H7 (cell line): ENCODE measurements around the gene TSPAN9. TPM values are rescaled to one million over a fixed set of nuclear protein-coding genes. Genes with fewer than 3 reads are reported as not detected.

Experiments used
- DNase-seq: peaks from one replicate; pipeline ENCODE4 v3.0.0; 2012
- H3K27me3 ChIP-seq: 2 replicates; pipeline ENCODE4 v1.6.0; 2011; ENCODE audit warnings: mild to moderate bottlenecking, low read length; ENCODE audit not compliant: control insufficient read depth, insufficient read depth
- H3K36me3 ChIP-seq: replicated peaks from 2 replicates; pipeline ENCODE4 v1.5.1; 2011; ENCODE audit warnings: low read length; ENCODE audit not compliant: control insufficient read depth, insufficient read depth
- H3K4me3 ChIP-seq: 2 replicates; pipeline ENCODE4 v1.5.1; 2011; ENCODE audit warnings: low read depth, mild to moderate bottlenecking, control low read depth, low read length, moderate library complexity; ENCODE audit not compliant: insufficient read depth
- total RNA-seq: library from RNA; depleted of rRNA; stranded (reverse); fragments of >200 nt; shearing (Covaris generic); gene quantifications from 2 replicates; pipeline ENCODE4 v1.2.3, GENCODE V29; 2014

Gene TSPAN9
- total RNA-seq, 1 experiment from 2014 or later: 22.4 TPM

DNA sequence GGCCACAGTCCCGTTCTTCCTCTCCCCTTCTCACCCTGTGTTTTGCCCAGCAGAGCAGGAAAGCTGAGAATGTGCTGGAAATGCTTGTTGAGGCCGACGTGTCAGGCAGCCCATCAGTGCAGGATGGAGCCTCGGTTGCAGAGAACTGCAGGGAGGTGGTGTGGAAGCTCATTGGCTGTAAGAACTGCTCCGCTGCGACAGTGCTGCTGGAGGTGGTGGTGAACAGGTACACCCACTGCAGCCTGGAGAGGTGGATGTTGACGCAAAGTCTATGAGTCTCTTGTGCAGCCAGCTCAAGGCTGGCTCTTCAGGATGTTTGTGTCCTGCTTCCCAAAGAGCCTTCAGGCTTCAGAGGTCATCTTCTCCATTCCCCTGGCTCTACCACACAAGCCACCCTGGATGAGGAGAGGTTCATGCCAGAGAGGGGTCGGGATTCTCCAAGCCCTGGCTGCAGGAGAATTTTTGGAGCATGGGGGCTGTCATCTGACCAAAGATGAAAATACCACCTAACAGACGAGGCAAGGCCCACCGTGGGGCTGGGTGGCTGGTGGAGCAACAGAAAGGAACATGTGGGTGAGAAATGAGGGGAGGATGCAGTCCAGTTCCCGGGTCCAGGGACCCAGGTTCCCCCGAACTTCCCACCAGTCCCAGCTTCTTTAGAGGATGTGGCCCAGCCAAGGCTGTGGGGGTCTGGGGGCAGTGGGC lies 239.7 kb downstream of the TSPAN9 start:
- DNase-seq: no peak
- H3K4me3 ChIP-seq: no peak overlapping the region
- H3K36me3 ChIP-seq: no peaks in the 10 kb centered on the region
- H3K27me3 ChIP-seq: no peaks in the 10 kb centered on the region; the same call in 1 of the 2 replicates

DNA sequence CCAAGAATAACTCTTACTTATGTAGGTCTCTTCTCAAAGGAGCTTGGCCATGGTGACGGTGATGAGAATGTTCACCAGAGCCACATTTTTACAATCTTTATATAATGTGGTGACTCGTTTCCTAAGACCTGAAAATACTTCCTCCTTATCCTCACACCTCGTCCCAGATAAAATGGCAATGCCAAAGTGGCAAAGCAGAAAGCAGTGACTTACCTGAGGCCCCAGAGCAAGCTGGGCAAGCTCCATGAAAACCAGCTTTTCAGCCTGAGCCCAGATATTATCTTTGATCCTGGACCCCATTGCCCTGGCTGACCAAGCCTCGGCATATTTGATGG lies 240.3 kb downstream of the TSPAN9 start:
- no peak for DNase-seq
- H3K27me3 ChIP-seq: no peaks in the 10 kb centered on the region
- no peaks in the 10 kb centered on the region for H3K36me3 ChIP-seq
- no peak overlapping the region for H3K4me3 ChIP-seq

DNA sequence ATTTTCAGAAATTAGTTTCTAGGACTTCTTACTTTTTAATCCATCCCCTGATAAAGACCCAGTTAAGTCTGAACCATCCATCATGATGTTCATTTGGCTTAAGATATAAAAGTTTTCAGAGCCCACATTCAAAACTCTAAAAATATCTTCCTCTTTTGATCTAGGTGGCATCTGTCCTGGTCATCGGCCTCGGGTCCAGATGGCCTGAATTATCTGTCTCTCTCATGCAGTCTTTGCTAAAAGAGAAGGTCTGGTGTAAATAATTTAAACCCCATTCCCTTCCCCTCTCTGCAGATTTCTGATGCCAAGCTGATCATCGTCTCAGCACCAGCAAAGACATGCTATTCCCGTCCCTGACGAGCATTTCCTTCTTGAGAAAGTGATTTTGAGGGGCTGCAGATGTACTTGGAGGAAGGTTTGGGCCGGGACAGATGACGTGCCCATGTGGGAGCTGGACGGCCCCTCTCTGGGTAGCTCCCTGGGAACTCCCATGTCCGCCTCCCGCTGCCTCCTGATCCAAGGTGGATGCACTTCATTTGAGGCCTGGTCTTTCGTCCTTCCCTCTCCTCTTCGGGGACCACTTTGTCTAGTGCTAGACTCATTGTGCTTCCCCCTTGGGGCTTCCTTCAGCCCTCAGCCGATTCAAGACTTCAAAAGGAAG lies 240.8 kb downstream of the TSPAN9 start:
- Histone ChIP-seq H3K36me3 (no peaks in the 10 kb centered on the region), H3K4me3 (no peak overlapping the region), H3K27me3 (no peaks in the 10 kb centered on the region)
- DNase-seq: no peak

DNA sequence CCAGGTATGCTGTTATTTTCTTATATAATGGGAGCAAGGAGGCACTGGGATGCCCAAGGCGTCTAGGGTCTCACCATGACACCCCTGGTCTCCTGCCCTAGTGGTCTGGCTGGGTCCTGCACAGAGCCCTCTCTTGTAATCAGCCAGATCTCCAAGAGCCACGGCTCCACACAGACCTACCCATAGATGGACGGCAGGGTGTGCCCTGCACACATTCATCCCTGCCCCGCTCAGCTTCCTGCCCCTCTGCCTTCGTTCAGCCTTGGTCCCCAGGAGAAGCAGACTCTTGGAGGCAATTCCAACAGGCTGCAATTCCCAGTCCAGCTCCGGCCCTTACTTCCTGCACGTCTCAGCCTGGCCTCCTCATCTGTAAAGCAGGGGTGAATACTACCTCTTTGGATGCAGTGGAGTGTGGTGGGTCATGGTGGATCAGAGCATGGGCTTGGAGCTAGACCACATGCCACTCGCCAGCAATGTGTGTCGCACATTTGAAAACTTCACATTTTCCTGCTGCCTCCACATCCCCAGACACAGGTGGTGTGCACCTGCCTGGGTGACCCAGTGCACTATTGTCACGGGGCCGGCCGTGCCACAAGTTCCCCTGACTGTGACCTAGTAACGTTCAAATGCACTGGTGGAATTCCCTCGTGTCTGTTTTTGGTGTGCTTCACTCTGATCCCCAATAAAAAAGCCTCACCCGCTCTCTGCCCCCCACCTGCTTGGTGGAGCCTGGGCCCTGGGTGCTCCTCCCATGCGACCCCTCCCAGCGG lies 242.7 kb downstream of the TSPAN9 start:
- no peak overlapping the region for H3K4me3 ChIP-seq
- no peaks in the 10 kb centered on the region for H3K36me3 ChIP-seq
- no peaks in the 10 kb centered on the region for H3K27me3 ChIP-seq
- peak; percentile 74 for DNase-seq

DNA sequence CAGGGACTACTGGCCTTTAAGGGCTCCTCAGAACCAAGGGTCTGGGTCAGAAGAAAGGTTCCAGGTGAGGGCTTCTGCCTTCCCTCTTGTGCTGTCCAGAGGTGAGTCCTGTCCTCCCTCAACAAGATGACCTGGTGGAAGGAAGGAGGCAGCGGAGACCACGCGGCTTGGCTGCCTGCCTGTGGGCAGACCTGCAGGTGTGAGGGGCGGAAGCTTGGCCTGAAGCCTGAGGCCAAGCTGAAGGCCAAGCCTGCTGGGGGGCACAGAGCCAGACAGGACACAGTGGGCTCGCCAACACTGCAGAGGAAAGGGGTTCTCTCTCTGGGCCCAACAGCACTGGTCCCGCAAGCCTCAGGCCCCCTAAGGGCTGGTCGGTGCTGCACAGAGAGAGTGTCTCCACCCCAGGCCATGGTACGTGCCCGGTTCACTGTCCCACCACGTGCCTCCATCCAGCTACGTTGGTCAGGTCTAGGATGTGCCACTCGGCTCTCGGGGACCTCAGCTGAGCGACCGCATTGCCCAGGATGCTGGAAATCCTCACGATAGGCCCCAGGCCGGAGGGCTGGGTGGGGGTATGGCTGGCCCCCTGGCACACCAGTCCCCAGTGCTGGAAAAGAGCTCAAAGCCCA lies 243.8 kb downstream of the TSPAN9 start:
- Histone ChIP-seq H3K4me3 (no peak overlapping the region), H3K36me3 (no peaks in the 10 kb centered on the region), H3K27me3 (no peaks in the 10 kb centered on the region)
- peak; percentile 46 for DNase-seq

DNA sequence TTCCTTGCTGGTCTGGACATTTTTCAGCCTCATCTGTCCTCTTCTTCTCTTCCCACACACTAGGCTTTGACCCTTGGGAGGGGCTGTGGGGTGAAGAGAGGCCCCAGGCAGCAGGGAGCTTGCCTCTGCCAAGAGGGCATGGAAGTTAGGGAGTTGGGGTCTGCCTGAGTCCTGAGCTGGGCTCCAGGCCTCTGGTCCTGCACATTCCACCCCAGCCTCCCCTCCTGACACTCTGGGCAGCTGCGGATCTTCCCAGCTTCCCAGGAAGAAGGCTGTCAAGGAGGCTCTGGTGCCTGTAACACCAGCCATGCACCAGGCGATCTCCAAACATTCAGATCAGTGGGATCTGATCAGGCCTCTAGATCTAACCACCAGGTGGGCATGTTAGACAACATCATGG lies 244.7 kb downstream of the TSPAN9 start:
- Histone ChIP-seq H3K36me3 (no peaks in the 10 kb centered on the region), H3K27me3 (no peaks in the 10 kb centered on the region), H3K4me3 (no peak overlapping the region)
- DNase-seq: no peak

DNA sequence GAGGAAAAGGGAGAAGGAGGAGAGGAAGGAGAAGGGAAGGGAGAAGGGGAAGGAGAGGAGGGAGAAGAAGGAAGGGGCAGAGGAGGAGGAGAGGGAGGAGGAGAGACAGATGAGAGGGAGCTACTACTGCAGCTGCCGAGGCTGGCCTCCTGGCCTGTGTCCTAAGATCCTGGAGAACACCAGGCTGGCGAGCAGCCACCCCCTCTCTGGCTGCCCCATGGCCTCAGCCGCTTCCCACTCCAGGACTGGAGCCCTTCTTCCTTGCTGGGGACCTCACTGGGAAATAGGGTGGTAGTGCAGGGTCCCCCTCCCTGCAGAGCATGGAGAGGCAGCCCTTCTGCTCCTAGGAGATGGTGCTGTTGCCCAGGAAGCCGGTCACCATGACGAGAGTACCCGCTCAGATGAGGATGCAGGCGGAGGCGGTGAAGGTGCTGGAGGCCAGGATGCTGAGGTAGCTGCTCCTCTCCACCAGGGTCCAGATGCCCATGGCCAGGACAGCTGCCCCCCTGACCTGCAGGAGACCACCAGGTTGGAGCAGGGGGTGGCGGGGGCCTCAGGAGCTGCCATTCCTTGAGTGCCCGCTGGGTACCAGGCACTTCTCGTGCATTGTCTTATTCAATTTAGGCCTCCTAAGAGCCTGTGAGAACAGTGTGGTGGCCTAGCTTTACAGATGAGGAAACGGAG lies 246.0 kb downstream of the TSPAN9 start:
- Histone ChIP-seq H3K36me3 (no peaks in the 10 kb centered on the region), H3K4me3 (no peak overlapping the region), H3K27me3 (no peaks in the 10 kb centered on the region)
- DNase-seq: no peak

DNA sequence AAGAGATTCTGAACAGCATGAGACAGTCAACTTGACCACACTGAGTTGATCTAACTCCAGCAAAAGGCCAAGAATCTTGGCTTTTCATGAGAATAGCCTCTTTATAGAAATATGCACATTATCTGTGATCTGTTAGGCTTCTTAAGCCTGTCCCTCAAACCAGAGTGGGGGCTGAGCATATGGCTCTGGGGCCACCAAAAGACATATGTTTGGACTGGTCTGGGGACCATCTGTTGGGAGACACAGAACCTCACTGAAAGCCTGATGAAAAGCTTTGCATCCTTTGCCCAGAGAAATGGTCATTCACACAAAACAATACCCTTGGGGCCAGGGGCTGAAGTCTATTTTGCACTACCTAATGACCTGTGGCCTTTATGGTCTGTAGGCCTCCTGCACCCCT lies 248.6 kb downstream of the TSPAN9 start:
- Histone ChIP-seq H3K36me3 (no peaks in the 10 kb centered on the region), H3K27me3 (no peaks in the 10 kb centered on the region), H3K4me3 (no peak overlapping the region)
- no peak for DNase-seq

DNA sequence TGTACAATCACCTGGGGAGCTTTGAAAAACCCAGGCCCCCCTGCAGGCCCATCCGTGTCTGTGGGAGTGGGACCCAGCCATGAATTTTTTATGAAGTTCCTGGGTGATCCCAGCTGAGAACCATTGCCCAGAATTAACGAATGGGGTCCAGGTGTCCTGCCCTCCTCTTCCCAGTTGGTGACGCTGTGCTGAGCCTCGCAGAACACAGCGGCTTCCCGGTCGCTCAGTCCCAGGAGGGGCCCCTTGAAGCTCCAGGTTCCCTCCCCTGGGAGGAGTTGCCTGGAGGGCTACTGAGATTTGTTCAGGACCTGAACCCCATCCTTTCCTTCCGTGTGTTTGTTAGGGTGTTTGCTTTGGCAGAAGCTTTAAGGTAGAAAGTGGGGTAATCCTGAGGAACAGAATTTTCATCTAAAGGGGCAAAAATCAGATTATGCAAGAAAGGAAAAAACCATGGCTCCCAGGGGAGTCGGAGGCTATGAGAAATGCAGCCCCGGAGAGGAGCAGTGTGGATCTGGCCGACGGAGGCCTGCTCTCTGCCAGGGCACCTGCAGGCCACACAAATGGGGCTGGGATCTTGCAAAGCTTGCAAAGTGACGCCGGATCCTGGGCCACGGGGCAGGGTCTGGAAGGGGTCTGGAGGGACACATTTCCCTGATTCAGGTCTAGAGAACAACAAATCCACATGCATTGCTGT lies 249.1 kb downstream of the TSPAN9 start:
- DNase-seq: peak; percentile 91
- no peaks in the 10 kb centered on the region for H3K27me3 ChIP-seq
- no peaks in the 10 kb centered on the region for H3K36me3 ChIP-seq
- no peak overlapping the region for H3K4me3 ChIP-seq

DNA sequence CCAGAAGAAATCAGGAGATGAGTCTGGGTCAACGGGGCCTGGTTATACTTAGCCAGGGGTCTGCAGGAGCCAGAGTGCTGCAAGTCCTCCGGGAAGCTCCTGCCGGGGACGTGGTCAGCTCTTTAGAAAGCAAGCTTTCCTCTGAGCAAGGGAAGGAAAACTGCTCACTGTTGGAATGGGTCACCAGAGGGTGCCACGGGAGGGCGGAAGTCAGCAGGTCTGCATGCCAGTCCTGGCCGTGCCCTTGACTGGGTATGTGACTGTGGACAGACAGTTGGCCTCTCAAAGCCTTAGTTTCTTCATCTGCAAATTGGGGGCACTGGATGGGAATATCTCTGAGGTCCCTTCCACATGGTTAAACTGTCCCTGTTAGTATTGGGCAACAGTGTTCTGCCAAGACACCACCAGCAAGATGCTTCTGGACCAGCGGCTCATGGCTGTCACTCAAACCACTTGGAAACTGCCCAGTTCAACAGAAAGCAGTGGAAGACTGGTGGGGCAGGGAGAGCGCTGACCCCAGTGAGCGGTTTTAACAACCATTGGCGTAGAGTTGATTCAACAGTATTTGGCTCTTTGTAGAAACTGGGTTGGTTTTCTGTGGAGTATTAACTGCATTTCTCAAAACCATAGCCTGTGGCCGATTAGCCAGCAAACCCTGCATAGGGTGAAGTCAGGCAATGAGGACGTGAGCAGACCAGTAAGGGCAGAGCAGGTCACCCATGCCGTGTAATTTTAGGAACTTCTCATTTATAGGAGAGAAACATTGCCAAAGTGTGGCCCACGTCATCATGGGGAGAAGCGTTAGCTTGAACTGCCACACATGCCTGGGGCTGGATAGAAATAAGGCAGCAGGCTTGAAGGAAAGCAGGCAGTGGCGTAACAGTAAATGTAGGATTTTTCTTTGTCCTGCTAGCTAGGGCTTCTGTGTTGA lies 249.9 kb downstream of the TSPAN9 start:
- DNase-seq: no peak
- Histone ChIP-seq H3K4me3 (no peak overlapping the region), H3K36me3 (no peaks in the 10 kb centered on the region), H3K27me3 (no peaks in the 10 kb centered on the region)

DNA sequence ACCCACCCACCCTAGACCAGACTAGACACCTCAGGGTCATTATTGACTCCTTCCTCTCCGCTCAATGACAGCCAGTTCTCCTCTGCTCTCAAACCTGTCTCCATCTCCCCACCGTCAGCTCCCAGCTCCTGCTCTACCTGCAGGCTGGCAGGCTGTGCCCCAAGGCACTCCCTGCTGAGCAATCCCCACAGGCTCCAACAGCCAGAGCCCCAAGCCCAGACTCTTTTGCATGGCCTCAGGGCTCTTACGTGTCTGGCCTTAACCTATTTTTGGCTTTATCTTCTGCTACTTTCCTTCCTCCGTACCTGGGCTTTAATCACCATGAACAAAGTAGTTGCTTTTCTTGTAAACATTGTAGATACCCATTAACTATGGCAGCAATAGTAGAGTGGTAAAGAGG lies 250.9 kb downstream of the TSPAN9 start:
- peak; percentile 40 for DNase-seq
- Histone ChIP-seq H3K4me3 (no peak overlapping the region), H3K36me3 (no peaks in the 10 kb centered on the region), H3K27me3 (no peaks in the 10 kb centered on the region)

DNA sequence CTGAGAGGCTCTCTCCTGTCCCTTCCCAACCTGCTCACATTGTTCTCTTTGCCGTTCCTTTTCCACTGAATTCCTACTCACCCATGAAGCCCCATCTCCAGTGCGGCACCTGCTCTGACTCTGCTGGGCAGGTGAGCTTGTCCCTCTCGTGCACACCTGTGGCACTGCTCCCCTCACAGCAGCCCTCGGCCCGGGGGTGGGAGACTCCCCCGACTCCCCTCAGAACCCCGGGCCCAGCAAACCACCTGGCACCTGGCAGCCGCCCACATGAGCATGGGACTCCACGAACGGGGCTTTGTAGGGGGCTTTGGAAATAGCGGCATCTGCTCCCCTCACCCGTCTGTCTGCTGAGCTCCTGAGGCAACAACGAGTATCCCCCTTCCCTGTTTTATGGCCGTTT lies 251.4 kb downstream of the TSPAN9 start:
- H3K36me3 ChIP-seq: no peaks in the 10 kb centered on the region
- peak; percentile 37 for DNase-seq
- H3K27me3 ChIP-seq: no peaks in the 10 kb centered on the region
- no peak overlapping the region for H3K4me3 ChIP-seq

DNA sequence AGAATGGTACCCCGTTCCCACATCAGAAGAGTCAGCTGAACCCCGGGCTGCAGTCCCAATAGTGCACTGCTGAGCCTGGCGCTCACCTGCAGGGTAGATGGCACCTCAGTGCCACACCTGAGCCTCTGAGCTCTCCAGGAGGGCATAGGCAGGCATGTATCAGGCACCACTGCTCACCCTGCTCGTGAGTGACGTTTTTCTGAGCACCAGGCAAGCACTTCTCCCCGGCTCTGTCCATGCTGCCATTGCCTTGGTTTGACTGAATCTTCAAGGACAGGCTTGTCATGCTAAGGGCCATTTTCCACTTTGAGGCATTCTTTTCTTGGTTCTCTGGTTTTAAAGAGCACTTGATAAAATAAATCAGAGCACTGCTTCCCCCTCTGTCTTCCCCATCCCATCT lies 252.2 kb downstream of the TSPAN9 start:
- DNase-seq: no peak
- Histone ChIP-seq H3K36me3 (no peaks in the 10 kb centered on the region), H3K4me3 (no peak overlapping the region), H3K27me3 (no peaks in the 10 kb centered on the region)
